AG08395 (cell line): Measurements from ENCODE around the gene CCDC6.
"Not testable (repeated sequence)": the region's sequence is repeated elsewhere in the genome, so short reads cannot be mapped to it uniquely, and the experiment has no call there.

Experiments
- DNase-seq: peaks from one replicate; pipeline ENCODE4 v3.0.0; 2012; ENCODE audit warnings: mixed read lengths, low spot score

The CCDC6 gene

GRCh38 chr10:59757966-59758365, 148.4 kb downstream of the CCDC6 start:
- DNase-seq: no peak

GRCh38 chr10:59754951-59755350, 151.4 kb downstream of the CCDC6 start:
- DNase-seq: no peak

GRCh38 chr10:59753267-59753666, 153.1 kb downstream of the CCDC6 start, which contains the start of gene MRLN:
MRLN (minus strand) TSS chr10:59753455.
- DNase-seq: no peak

GRCh38 chr10:59752278-59752940, 153.9 kb downstream of the CCDC6 start:
- DNase-seq: no peak

- DNase-seq: no peak
Measured at GRCh38 chr10:59750155-59750945, 156.0 kb downstream of the CCDC6 start.

- DNase-seq: no peak
Measured at GRCh38 chr10:59748834-59749233, 157.5 kb downstream of the CCDC6 start.

- DNase-seq: no peak
Measured at GRCh38 chr10:59745163-59745650, 161.1 kb downstream of the CCDC6 start.

GRCh38 chr10:59744762-59745161, 161.6 kb downstream of the CCDC6 start:
- not testable (repeated sequence) for DNase-seq

GRCh38 chr10:59744156-59744555, 162.2 kb downstream of the CCDC6 start:
- DNase-seq: not testable (repeated sequence)

- DNase-seq: no peak
Measured at GRCh38 chr10:59741583-59741982, 164.8 kb downstream of the CCDC6 start.

- no peak for DNase-seq
Measured at GRCh38 chr10:59741048-59741447, 165.3 kb downstream of the CCDC6 start.
